A549 (cell line): ENCODE data around the gene UBC.

ENCODE experiments used
- CBX8 ChIP-seq: fragments of 200-600 bp; sonication (generic); IDR thresholded peaks from 2 replicates; pipeline ENCODE4 v1.6.1; 2016
- CHD2 ChIP-seq: fragments of 150-350 bp; IDR thresholded peaks from 2 replicates; pipeline ENCODE4 v1.6.1; 2014; ENCODE audit warnings: low read length; ENCODE audit not compliant: partially characterized antibody
- EP300 ChIP-seq, 2 experiments: fragments of >200 bp; sonication (Bioruptor Twin); formaldehyde crosslinking; IDR thresholded peaks; 2 replicates in 1 of 2; 3 replicates in 1 of 2; pipeline ENCODE4 v1.6.1; 2016 to 2017
- KDM1A ChIP-seq: fragments of 200-600 bp; sonication (generic); IDR thresholded peaks from 2 replicates; pipeline ENCODE4 v1.6.1; 2016; ENCODE audit warnings: low read depth, mild to moderate bottlenecking
- POLR2A ChIP-seq: IDR thresholded peaks from 2 replicates; pipeline ENCODE4 v1.6.1; 2012; ENCODE audit warnings: mild to moderate bottlenecking, low read length
- RCOR1 ChIP-seq: fragments of 150-350 bp; IDR thresholded peaks from 2 replicates; pipeline ENCODE4 v1.6.1; 2014; ENCODE audit warnings: antibody characterized with exemption, low read length, low read depth
- RFX5 ChIP-seq: fragments of 450-650 bp; IDR thresholded peaks from 2 replicates; pipeline ENCODE4 v1.7.1; 2014; ENCODE audit warnings: antibody characterized with exemption, mild to moderate bottlenecking, moderate library complexity
- SMC3 ChIP-seq: fragments of >200 bp; sonication (Bioruptor Twin); formaldehyde crosslinking; IDR thresholded peaks from 3 replicates; pipeline ENCODE4 v1.6.1; 2018; ENCODE audit warnings: inconsistent platforms
- TP53 ChIP-seq: fragments of 250-450 bp; sonication (Bioruptor Pico); IDR thresholded peaks from 2 replicates; pipeline ENCODE4 v1.5.0; 2021; ENCODE audit warnings: mild to moderate bottlenecking, moderate library complexity
- ZFP36 ChIP-seq: fragments of 450-650 bp; IDR thresholded peaks from 2 replicates; pipeline ENCODE4 v1.6.1; 2014; ENCODE audit warnings: borderline replicate concordance; ENCODE audit not compliant: partially characterized antibody
- TF ChIP-seq, protein P1 (sequence below): fragments of 450-650 bp; IDR thresholded peaks from 2 replicates; pipeline ENCODE4 v1.6.1; 2014; ENCODE audit warnings: antibody characterized with exemption
- TF ChIP-seq, protein P2 (sequence below): fragments of >200 bp; sonication (Bioruptor Twin); formaldehyde crosslinking; IDR thresholded peaks from 3 replicates; pipeline ENCODE4 v1.5.1; 2016
- TF ChIP-seq, protein P3 (sequence below): fragments of 200-600 bp; sonication (generic); IDR thresholded peaks from 2 replicates; pipeline ENCODE4 v1.6.1; 2016; ENCODE audit warnings: antibody characterized with exemption, mild to moderate bottlenecking, moderate library complexity

DNA sequence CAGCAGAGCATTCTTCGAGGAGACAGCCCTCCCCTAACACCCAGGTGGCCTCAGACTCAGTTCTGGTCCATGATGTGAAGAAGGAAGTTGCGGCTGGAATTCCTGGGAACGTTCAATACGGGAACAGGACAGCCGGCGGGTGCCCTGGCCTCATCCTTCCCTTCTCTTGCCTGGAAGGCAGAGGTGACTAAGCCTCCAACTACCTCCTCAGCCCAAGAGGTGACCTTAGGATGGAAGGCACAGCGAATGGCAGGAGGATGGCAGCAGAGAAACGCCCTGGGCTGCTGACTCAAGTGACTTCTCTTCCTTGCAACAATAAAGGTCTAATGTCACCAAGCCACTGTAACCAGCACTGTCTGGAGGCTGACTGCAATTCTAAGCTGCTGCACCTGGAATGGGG is 38.4 kb upstream of the UBC start:
- TF ChIP-seq KDM1A (no peak), TP53 (CRISPR knock-in tag) (no peak), POLR2A (no peak), CBX8 (no peak), CHD2 (no peak), SMC3 (no peak), EP300 (IDR thresholded peaks at IDR 0.05) (no peak), RCOR1 (no peak), RFX5 (no peak), ZFP36 (no peak)
- TF ChIP-seq, protein P1, sequence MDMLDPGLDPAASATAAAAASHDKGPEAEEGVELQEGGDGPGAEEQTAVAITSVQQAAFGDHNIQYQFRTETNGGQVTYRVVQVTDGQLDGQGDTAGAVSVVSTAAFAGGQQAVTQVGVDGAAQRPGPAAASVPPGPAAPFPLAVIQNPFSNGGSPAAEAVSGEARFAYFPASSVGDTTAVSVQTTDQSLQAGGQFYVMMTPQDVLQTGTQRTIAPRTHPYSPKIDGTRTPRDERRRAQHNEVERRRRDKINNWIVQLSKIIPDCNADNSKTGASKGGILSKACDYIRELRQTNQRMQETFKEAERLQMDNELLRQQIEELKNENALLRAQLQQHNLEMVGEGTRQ, result no peak
- TF ChIP-seq, protein P2, sequence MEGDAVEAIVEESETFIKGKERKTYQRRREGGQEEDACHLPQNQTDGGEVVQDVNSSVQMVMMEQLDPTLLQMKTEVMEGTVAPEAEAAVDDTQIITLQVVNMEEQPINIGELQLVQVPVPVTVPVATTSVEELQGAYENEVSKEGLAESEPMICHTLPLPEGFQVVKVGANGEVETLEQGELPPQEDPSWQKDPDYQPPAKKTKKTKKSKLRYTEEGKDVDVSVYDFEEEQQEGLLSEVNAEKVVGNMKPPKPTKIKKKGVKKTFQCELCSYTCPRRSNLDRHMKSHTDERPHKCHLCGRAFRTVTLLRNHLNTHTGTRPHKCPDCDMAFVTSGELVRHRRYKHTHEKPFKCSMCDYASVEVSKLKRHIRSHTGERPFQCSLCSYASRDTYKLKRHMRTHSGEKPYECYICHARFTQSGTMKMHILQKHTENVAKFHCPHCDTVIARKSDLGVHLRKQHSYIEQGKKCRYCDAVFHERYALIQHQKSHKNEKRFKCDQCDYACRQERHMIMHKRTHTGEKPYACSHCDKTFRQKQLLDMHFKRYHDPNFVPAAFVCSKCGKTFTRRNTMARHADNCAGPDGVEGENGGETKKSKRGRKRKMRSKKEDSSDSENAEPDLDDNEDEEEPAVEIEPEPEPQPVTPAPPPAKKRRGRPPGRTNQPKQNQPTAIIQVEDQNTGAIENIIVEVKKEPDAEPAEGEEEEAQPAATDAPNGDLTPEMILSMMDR, result no peak
- TF ChIP-seq, protein P3, sequence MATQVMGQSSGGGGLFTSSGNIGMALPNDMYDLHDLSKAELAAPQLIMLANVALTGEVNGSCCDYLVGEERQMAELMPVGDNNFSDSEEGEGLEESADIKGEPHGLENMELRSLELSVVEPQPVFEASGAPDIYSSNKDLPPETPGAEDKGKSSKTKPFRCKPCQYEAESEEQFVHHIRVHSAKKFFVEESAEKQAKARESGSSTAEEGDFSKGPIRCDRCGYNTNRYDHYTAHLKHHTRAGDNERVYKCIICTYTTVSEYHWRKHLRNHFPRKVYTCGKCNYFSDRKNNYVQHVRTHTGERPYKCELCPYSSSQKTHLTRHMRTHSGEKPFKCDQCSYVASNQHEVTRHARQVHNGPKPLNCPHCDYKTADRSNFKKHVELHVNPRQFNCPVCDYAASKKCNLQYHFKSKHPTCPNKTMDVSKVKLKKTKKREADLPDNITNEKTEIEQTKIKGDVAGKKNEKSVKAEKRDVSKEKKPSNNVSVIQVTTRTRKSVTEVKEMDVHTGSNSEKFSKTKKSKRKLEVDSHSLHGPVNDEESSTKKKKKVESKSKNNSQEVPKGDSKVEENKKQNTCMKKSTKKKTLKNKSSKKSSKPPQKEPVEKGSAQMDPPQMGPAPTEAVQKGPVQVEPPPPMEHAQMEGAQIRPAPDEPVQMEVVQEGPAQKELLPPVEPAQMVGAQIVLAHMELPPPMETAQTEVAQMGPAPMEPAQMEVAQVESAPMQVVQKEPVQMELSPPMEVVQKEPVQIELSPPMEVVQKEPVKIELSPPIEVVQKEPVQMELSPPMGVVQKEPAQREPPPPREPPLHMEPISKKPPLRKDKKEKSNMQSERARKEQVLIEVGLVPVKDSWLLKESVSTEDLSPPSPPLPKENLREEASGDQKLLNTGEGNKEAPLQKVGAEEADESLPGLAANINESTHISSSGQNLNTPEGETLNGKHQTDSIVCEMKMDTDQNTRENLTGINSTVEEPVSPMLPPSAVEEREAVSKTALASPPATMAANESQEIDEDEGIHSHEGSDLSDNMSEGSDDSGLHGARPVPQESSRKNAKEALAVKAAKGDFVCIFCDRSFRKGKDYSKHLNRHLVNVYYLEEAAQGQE, result no peak
